Measurements from ENCODE around the gene ZNF334.

ZNF334 gene

DNA sequence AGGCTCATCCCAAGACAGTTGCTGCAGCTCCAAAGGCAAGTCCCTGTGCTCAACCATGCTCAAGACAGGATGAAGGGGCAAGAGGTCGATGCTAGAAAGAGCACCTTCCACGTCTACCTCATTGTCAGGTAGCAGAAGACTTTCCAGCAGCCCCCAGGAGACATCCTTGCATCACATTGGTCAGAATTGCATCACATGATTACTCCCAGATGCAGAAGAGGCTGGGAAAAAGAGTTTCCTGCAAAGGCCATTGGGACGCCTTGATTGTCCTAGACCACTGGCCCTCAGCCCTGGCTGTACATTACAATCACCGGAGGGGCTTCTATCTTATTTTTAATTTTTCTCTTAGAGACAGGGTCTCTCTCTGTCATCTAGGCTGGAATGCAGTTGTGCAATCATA lies 17.3 kb upstream of the ZNF334 start:
- Histone ChIP-seq H3K9me2 (replicated peaks; ENCODE audit: control insufficient read depth, low read length) (no peaks in the 10 kb centered on the region), H3K9me3 (ENCODE audit: control insufficient read depth, insufficient read depth, low read length) (no peaks in the 10 kb centered on the region), H3K36me3 (ENCODE audit: control insufficient read depth, low read length) (no peaks in the 10 kb centered on the region), H3K27me3 (ENCODE audit: control insufficient read depth, low read length) (no peaks in the 10 kb centered on the region), H4K20me1 (ENCODE audit: control insufficient read depth, insufficient read depth, low read depth, low read length) (no peaks in the 10 kb centered on the region), H3K4me2 (ENCODE audit: low read length) (no peak overlapping the region), H3F3A (ENCODE audit: control insufficient read depth, insufficient read depth) (no peaks in the 10 kb centered on the region), H3K4me3 (ENCODE audit: low read length) (no peak overlapping the region), H3K79me2 (ENCODE audit: control insufficient read depth, low read length) (no peaks in the 10 kb centered on the region), H3K27ac (ENCODE audit: low read depth, low read length) (no peak overlapping the region), H3K4me1 (ENCODE audit: control insufficient read depth, low read length) (no peaks in the 10 kb centered on the region)
- TF ChIP-seq, protein P1, sequence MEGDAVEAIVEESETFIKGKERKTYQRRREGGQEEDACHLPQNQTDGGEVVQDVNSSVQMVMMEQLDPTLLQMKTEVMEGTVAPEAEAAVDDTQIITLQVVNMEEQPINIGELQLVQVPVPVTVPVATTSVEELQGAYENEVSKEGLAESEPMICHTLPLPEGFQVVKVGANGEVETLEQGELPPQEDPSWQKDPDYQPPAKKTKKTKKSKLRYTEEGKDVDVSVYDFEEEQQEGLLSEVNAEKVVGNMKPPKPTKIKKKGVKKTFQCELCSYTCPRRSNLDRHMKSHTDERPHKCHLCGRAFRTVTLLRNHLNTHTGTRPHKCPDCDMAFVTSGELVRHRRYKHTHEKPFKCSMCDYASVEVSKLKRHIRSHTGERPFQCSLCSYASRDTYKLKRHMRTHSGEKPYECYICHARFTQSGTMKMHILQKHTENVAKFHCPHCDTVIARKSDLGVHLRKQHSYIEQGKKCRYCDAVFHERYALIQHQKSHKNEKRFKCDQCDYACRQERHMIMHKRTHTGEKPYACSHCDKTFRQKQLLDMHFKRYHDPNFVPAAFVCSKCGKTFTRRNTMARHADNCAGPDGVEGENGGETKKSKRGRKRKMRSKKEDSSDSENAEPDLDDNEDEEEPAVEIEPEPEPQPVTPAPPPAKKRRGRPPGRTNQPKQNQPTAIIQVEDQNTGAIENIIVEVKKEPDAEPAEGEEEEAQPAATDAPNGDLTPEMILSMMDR (IDR thresholded peaks at IDR 0.05; ENCODE audit: low read depth, low read length, poor library complexity, severe bottlenecking), result no peak
- TF ChIP-seq EZH2phosphoT487 (IDR thresholded peaks at IDR 0.05; ENCODE audit: borderline replicate concordance, low read length), result no peak

- no peak for TF ChIP-seq EZH2phosphoT487 (IDR thresholded peaks at IDR 0.05; ENCODE audit: borderline replicate concordance, low read length)
Measured at GRCh38 chr20:46523696-46524328, 10.5 kb upstream of the ZNF334 start.

GRCh38 chr20:46523108-46523507 lies 9.7 kb upstream of the ZNF334 start:
- H3K27ac ChIP-seq (ENCODE audit: low read depth, low read length), result no peak overlapping the region
- no peaks in the 10 kb centered on the region for H3K79me2 ChIP-seq (ENCODE audit: control insufficient read depth, low read length)
- no peak overlapping the region for H3K4me2 ChIP-seq (ENCODE audit: low read length)
- no peaks in the 10 kb centered on the region for H3F3A ChIP-seq (ENCODE audit: control insufficient read depth, insufficient read depth)
- H3K27me3 ChIP-seq (ENCODE audit: control insufficient read depth, low read length), result no peaks in the 10 kb centered on the region
- no peaks in the 10 kb centered on the region for H3K9me3 ChIP-seq (ENCODE audit: control insufficient read depth, insufficient read depth, low read length)
- H4K20me1 ChIP-seq (ENCODE audit: control insufficient read depth, insufficient read depth, low read depth, low read length), result no peaks in the 10 kb centered on the region
- H3K4me1 ChIP-seq (ENCODE audit: control insufficient read depth, low read length), result no peaks in the 10 kb centered on the region
- no peaks in the 10 kb centered on the region for H3K9me2 ChIP-seq (replicated peaks; ENCODE audit: control insufficient read depth, low read length)
- H3K36me3 ChIP-seq (ENCODE audit: control insufficient read depth, low read length), result no peaks in the 10 kb centered on the region
- no peak for TF ChIP-seq EZH2phosphoT487 (IDR thresholded peaks at IDR 0.05; ENCODE audit: borderline replicate concordance, low read length)
- TF ChIP-seq, protein P1 (IDR thresholded peaks at IDR 0.05; ENCODE audit: low read depth, low read length, poor library complexity, severe bottlenecking), result no peak
- H3K4me3 ChIP-seq (ENCODE audit: low read length), result no peak overlapping the region

More at GRCh38 chr20:46523696-46524328, 10.5 kb upstream of the ZNF334 start:
- no peaks in the 10 kb centered on the region for H4K20me1 ChIP-seq (ENCODE audit: control insufficient read depth, insufficient read depth, low read depth, low read length)
- no peak overlapping the region for H3K4me3 ChIP-seq (ENCODE audit: low read length)
- no peaks in the 10 kb centered on the region for H3K79me2 ChIP-seq (ENCODE audit: control insufficient read depth, low read length)
- H3K4me2 ChIP-seq (ENCODE audit: low read length), result no peak overlapping the region
- no peaks in the 10 kb centered on the region for H3K4me1 ChIP-seq (ENCODE audit: control insufficient read depth, low read length)
- H3F3A ChIP-seq (ENCODE audit: control insufficient read depth, insufficient read depth), result no peaks in the 10 kb centered on the region
- no peak overlapping the region for H3K27ac ChIP-seq (ENCODE audit: low read depth, low read length)
- no peaks in the 10 kb centered on the region for H3K9me2 ChIP-seq (replicated peaks; ENCODE audit: control insufficient read depth, low read length)
- no peaks in the 10 kb centered on the region for H3K27me3 ChIP-seq (ENCODE audit: control insufficient read depth, low read length)
- H3K36me3 ChIP-seq (ENCODE audit: control insufficient read depth, low read length), result no peaks in the 10 kb centered on the region
- no peaks in the 10 kb centered on the region for H3K9me3 ChIP-seq (ENCODE audit: control insufficient read depth, insufficient read depth, low read length)

GRCh38 chr20:46520976-46521579 lies 7.7 kb upstream of the ZNF334 start:
- H3K36me3 ChIP-seq (ENCODE audit: control insufficient read depth, low read length), result no peaks in the 10 kb centered on the region
- TF ChIP-seq, protein P1 (IDR thresholded peaks at IDR 0.05; ENCODE audit: low read depth, low read length, poor library complexity, severe bottlenecking), result peak; percentile 61
- no peak for TF ChIP-seq EZH2phosphoT487 (IDR thresholded peaks at IDR 0.05; ENCODE audit: borderline replicate concordance, low read length)
- no peaks in the 10 kb centered on the region for H3K9me3 ChIP-seq (ENCODE audit: control insufficient read depth, insufficient read depth, low read length)
- H4K20me1 ChIP-seq (ENCODE audit: control insufficient read depth, insufficient read depth, low read depth, low read length), result no peaks in the 10 kb centered on the region
- H3F3A ChIP-seq (ENCODE audit: control insufficient read depth, insufficient read depth), result no peaks in the 10 kb centered on the region
- no peak overlapping the region for H3K4me2 ChIP-seq (ENCODE audit: low read length)
- H3K79me2 ChIP-seq (ENCODE audit: control insufficient read depth, low read length), result no peaks in the 10 kb centered on the region
- no peaks in the 10 kb centered on the region for H3K9me2 ChIP-seq (replicated peaks; ENCODE audit: control insufficient read depth, low read length)
- H3K4me1 ChIP-seq (ENCODE audit: control insufficient read depth, low read length), result no peaks in the 10 kb centered on the region
- H3K27me3 ChIP-seq (ENCODE audit: control insufficient read depth, low read length), result no peaks in the 10 kb centered on the region
- no peak overlapping the region for H3K4me3 ChIP-seq (ENCODE audit: low read length)
- H3K27ac ChIP-seq (ENCODE audit: low read depth, low read length), result no peak overlapping the region
